NCI-H1436 (cell line): ENCODE measurements around the gene ACAT2.
A peak's percentile ranks its signal among the peaks of the same experiment; 100 is the strongest.
"Not testable (repeated sequence)": the region's sequence is repeated elsewhere in the genome, so short reads cannot be mapped to it uniquely, and the experiment has no call there.

Experiments used
- DNase-seq: peaks from one replicate; lab custom pipeline; 2025; lab: John Stamatoyannopoulos, UW

ACAT2 gene

DNA sequence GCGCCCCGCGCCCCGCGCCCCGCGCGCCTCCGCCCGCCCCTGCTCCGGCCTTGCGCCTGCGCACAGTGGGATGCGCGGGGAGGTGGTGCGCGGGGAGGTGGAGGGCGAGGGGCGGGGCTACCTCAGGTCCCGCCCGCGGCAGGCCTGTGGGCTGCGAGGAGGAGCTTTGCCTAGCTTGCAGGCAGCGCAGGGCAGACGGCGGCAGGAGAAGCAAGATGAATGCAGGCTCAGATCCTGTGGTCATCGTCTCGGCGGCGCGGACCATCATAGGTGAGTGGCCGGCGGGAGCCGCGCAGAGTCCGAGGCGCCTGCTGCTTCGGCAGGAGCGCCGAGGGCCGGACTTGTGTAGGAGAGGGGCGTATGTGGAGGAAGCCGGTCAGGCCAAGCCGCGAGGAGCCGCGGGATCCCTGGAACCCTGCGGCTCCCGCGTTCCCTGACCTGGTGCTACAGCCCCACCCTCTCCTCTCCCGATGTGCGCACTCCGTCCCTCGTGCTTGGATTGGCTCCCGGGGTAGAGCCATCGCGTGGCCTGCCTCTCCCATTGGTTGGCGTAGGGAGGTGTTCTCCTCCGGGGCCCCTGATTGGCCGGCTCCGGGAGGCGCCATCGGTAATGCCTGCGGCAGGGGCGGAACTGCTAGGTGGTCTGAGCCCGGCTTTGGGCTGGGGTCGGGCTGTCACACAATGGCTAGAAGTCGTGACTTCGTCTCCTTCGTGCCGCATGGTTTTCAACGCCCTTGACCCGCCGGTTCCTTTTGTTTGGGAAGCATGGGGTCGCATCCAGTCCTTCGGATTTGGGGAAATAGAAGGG, at the start of gene ACAT2:
Gene ACAT2 (plus strand): TSS at position 173 of the 808 bp plus-strand sequence. CDS start 43 bp downstream, at position 216.
- peak; percentile 95 for DNase-seq

DNA sequence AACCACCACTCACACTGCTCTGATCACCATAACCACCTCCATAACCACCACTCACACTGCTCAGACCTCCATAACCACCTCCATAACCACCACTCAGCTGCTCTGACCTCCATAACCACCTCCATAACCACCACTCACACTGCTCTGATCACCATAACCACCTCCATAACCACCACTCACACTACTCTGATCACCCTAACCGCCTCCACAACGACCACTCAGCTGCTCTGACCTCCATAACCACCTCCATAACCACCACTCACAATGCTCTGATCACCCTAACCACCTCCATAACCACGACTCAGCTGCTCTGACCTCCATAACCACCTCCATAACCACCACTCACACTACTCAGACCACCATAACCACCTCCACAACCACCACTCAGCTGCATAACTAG, 49.5 kb upstream of the ACAT2 start:
- not testable (repeated sequence) for DNase-seq

DNA sequence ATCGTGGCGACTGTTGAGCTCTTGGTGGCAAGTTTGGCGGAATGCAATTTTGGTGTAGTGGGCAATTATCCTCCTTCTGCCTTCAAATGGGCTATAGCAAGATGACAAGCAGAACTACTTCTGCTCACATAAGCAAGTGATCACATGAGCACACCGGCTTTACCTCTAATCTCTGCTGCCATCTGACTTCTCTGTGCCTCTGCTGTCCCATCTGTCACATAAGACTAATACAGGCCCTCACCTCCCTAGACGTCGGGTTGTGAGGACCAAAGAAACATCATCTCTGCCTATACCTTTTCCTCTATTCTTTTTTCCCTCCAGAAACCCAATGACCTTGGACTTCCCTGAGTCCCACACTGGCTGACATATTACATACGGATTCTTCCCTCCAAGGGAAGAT, 47.9 kb upstream of the ACAT2 start:
- DNase-seq, result no peak

DNA sequence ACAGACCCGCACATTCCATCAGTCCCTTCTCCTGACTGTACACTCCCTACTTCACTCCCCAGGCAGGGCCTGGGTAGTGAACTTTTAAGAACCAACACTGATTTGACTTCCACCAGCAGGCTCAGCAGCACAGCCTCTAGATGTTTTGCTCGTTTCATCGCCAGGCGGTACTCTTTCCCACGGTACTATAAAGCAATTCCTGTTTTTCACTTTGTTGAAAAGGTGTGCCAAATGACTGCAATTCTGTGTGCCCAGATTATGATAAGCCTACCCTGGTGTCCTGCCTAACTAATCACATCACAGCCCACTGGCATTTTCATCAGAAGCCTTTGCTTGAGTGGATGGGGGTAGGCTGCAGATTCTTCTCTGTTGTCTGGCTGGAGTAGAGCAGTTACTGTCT, 47.4 kb upstream of the ACAT2 start:
- no peak for DNase-seq

DNA sequence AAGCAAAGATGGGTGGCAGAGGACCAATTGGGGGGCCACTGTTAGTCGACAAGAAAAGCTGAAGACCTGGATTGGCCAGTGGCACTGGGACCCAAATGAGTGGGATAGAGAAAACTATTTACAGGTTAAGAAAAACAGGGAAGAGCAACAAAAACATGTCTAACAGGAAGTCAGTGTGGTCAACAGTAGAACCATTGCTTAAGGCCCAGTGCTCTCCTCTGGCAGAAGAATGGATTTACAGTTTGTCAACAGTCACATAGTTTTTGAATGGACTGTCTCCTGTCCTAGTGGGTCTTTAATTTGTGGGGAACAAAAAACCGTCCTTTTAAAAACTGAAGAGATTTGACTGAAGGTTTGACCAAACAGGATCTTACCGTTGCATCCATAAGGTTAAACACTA, 46.7 kb upstream of the ACAT2 start:
- no peak for DNase-seq

DNA sequence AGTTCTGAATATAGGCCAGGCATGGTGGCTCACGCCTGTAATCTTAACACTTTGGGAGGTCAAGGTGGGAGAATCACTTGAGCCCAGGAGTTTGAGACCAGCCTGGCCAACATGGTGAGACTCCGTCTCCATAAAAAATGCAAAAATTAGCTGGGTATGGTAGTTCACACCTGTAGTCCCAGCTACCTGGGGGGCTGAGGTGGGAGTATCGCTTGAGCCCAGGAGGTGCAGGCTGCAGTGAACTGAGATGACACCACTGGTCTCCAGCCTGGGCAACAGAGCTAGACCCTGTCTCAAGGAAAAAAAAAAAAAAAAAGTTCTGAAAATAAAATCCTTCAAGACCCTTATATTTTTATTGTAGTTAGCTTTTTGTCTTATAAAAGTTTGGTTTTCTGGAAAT, 46.2 kb upstream of the ACAT2 start:
- no peak for DNase-seq

DNA sequence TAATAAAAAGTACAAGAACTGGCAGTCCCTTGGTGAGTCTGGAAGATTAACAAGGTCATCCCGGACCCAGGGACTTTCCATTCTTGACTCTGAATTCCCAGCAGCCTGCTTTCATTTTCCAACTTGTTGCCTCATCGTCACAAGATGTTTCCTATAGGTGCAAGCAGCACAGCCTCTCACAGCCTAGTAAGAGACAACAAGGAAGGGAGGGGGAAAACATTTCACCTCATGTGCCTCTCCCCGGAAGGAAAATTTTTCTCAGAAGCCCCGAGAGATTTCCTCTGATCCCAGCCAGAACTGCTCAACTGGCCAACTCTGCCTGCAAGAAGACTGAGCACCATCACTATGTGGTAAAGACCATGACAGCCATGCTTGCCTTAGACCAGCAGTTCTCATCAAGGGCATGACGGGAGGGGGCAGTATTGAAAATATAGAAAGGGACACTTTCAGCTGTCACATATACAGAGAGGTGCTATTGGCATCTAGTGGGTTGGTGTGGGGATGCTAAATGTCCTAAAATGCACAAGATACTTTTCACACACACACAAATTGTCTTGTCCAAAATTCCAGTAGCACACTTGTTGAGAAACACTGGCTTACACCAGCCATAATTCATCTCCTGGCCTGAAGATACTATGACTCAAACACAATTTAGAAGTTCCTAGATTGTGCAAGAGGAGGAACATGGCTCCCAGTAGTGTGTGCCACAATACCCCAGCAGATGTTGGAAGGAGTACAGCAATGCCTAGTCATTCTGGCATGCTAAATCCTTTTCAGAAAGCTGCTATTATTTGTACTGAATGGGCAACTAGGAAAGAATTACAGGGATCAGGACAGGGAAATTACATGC, 45.4 kb upstream of the ACAT2 start:
- no peak for DNase-seq

DNA sequence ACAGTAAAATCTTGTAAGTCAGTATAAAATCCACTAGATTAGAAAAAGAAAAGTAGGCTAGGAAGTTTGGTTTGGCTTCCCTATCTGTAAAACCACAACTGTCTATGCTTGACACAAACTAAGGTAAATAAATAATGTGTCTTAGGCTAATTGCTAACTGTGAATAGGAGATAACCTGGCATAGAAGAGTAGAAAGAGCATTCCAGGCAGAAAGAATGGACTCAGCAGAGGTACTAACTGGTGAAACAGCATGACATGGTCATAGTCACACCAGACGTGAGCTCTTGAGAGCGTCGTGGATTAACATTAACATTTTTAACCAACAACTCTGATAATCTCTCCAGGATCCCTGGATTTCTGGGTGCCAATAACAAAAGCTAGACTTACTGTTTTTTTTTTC, 43.2 kb upstream of the ACAT2 start:
- no peak for DNase-seq

DNA sequence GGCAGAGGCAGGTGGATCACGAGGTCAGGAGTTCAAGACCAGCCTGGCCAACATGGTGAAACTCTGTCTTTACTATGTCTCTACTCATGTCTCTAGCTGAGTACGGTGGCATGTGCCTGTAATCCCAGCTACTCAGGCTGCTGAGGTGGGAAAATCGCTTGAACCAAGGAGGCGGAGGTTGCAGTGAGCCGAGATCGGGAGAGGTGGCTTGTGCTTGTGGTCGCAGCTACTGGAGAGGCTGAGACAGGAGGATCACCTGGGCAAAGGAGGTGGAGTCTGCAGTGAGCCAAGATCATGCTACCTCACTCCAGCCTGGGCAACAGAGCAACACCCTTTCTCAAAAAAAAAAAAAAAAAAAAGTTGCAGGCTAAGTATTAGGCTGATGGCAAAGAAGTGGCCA, 42.6 kb upstream of the ACAT2 start:
- no peak for DNase-seq

DNA sequence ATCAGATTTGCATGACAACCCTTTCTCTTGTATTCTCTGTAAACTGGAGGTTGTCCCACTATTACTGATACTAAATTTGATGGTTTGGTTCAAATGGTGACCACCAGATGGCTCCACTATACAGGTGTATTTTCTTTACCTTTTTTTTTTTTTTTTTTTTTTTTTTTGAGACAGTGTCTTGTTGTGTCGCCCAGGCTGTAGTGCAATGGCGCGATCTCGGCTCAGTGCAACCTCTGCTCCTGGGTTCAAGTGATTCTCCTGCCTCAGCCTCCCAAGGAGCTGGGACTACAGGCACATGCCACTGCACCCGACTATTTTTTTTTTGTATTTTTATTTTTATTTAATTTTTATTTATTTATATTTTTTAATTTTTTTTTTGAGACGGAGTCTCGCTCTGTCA, 41.1 kb upstream of the ACAT2 start:
- no peak for DNase-seq

DNA sequence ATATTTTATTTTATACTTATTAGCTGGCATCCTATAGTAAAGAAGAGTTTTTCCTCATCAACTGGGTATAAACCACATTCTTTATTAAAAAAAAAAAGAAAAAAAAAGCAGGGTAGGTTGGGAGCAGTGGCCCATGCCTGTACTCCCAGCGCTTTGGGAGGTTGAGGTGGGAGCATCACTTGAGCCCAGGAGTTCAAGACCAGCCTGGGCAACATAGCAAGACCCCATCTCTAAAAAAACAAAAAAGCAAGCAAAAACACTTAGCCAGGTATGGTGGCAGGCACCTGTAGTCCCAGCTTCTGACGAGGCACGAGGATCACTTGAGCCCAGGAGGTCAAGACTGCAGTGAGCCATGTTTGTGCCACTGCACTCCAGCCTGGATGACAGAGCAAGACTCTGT, 39.9 kb upstream of the ACAT2 start:
- not testable (repeated sequence) for DNase-seq

DNA sequence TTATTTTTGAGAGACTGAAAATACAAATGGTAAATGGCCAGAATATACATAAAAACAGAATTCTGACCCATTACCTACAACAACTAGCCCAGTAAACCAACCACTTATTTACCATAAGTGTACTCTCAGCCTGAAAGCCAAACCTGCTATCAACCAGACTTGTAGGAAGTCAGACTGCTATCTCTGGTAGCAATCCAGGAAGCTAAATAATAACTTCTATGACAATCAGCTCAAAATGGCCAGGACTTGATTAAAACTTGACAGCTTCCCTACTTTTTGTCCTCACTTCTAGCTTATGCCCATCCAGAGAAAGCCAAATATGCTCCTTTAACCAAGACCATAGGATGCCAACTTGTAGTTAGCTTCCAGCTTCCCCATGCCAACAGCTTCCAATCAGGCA, 39.2 kb upstream of the ACAT2 start:
- no peak for DNase-seq

DNA sequence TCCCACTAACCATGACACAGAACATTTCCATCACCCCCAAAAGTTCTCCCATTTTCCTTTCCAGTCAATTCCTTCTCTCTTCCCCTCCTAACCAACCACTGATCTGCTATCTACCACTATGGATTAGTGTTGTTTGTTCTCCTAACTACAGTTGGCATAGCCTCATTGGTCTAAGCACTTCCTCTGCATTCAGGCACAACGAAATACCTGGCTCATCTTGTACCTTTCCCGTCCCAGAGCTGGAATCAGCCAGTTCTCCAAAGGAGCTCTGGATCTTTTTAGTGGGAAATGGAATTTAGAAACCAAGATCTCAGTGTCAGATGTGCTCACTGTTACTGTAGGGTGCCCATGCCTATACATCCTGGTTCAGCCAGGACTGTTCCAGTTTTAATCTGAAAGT, 38.6 kb upstream of the ACAT2 start:
- DNase-seq, result no peak

DNA sequence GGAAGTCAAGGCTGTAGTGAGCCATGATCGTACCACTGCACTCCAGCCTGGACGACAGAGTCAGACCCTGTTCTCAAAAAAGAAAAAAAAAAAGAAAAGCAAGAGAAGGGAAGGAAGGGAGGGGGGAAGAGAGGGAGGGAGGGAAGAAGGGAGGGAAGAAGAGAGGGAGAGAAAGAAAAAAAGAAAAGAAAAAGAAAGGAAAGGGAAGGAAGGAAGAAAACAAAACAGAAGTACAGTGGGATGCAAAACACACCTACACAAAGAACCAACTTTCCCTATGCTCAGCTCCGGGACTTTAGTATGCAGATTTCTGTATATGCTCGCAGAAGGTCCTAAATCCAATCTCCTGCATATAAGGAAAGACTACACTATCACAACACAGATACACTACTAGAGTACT, 37.1 kb upstream of the ACAT2 start:
- DNase-seq, result no peak

DNA sequence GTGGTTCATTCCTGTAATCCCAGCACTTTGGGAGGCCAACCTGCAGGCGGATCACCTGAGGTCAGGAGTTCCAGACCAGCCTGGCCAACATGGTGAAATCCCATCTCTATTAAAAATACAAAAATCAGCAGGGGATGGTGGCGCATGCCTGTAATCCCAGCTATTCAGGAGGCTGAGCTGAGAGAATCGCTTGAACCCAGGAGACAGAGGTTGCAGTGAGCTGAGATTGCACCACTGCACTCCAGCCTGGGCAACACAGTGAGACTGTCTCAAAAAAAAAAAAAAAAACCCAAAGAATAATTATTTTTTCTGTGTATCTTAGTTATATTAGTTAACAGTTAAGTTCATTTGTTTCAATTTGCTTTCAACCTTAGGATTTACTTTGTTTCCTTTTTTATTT, 36.6 kb upstream of the ACAT2 start:
- DNase-seq, result not testable (repeated sequence)

DNA sequence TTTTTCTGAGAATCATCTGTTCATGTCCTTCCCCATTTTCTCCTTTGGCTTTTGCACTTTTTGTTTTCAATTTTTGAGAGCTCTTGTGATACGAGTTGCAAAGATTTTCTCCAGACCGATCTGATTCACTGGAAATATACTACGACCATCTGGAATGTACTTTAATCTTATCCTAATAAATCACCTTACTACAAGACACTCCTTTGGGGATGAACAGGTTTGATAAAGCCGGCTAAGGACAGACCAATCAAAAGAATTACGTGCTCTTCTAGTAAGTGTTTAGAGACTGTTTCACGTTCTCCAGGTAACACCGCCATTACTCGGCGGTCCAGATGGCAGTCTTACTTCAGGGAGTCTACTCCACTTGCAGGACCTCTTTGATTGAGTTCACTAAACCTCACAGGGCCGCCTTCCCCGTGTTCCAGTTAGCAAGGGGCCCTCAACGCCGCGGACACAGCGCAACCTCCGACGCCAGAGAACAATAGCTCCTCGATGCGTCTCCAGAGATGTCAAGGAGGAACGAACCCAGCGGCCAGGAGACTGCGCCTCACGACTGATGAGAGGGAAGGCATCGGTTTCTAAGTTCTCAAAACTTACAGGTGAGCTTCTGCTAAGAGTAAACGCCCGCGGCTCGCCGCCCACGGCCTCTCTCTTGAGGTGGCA, 35.5 kb upstream of the ACAT2 start:
- no peak for DNase-seq

DNA sequence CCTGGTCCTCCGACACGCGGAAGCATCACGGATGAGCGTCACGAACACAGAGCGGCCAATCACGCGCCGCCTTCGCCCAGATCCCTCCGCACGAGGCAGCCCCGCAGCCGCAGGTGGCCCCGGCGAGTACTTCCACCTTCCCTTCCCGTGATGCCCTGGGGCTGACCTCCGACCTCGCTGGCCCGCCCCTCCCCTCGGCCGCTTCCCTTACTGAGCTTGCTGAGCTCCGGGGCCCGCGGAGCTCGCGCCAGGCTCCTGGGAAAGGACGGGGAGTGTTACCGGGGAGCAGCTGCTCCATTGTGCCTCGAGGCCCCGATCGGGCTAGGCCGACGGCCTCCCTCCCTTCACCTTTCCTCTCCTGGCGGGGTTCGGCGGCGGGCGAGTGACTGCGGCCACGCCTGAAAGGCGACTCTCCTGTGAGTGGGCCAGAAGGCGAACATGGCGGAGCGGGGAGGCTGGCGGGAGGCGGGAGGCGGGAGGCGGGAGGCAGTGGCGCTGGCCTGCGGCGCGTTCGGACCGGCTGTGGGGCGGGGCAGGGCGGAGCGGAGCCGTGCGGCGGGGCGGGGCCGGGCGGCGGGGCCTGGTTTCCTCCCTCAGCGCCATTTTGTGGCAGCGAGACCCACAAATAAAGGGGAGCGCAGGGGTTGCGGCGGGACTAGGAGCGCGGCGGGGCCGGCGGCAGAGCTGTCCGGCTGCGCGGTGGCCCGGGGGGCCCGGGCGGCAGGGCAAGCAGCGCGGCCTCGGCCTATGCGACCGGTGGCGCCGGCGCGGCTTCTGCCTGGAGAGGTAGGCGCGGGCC, 34.7 kb upstream of the ACAT2 start, which contains the start of gene WTAP:
Gene WTAP (plus strand): TSS at position 589 of the 799 bp plus-strand sequence. CDS start 8,760 bp downstream, outside the sequence.
- peak; percentile 93 for DNase-seq

DNA sequence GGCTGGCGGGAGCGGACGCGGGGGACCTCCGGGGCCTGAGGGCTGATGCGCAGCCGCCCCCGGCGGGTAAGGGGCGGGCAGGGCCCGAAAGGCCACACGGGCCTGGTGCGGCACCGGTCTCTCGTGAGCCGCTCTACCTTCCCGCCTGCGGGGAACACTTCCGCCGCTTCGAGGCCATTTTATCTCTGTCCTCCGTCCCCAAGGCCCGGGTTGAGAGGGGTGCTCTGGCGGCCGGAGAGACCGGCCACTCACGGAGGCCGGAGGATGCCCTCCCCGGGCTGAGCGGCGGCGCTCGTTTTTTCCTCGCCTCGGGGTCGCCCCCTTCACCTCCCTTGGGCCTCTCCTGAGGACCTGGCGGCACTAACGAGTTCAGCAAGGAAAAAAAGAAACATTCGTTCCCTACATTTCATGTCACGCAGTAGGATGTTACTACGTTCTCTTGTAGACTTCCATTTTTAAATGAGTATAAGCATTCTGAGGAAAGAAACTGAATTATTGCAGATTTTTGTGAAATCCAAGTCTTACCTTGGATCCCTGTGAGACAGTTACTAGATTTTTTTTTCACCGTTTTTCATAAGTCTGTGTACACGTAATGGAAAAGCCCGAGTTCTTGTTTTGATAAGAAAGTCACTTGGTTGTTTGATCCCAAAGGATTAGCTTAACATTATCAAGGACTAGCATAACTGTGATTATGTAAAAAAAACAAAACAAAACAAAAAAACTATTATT, 34.0 kb upstream of the ACAT2 start:
- DNase-seq, result peak; percentile 40

DNA sequence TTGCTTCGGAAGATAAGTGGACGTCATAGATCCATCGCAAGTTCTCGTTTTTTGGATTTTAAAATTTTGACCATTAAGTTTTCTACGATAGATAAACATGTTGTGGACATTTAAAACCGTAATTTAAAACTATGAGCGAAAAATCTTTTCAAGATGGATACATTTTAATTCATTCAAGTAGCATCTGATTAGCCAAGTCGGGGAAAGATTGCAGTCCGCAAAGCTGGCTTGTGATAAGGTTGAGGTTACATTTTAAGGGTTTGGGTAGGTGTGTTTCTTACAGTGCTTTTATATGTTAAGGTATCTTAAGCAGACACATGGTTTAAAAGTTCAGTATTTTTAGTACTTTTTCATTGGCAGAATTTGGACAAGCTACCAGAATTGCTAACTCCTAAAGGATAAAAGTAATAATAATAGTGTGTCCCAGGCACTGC, 33.3 kb upstream of the ACAT2 start:
- DNase-seq, result no peak

DNA sequence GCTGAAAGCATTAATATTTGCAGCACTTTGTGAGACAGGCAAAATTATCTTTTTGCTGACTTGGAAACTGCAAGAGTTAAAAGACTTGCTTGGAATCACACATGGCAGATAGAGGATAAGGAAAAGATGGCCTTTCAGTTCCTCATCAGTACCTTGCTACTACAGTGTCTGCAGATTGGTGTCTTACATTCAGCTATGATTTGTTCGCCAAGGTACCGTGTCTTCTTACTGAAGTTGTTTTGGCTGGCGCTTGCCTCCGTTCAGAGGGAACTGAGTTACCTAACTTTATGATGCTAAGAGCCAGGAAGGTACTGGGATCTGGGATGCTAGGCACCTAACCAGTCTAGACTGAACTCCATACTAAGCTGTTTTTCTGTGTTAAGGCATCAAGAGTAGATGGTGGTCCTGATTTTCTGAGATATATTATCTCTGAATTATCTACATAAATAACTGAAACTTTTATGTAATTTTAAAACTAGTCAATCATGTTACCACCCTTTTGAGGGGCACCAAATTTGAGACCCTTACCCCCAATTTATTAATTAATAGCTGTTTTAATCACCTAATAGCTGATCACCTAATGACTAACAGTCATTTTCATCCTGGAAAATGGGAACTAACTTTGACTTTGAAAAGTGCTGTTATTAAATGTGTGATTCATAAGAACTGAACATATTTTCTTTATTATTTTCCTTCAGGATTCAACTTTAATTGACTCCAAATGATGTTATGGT, 32.1 kb upstream of the ACAT2 start:
- no peak for DNase-seq
